Measurements from ENCODE around the gene ACTR3. TPM values are rescaled to one million over a fixed set of nuclear protein-coding genes. Genes with fewer than 3 reads are reported as not detected.

Gene ACTR3
- total RNA-seq, 4 donors from 2014 or later = 103 to 187 (median 122) TPM

- TF ChIP-seq CTCF (IDR thresholded peaks at IDR 0.05) = no peak
- ATAC-seq (ENCODE audit: low FRiP score) (no peak), DNase-seq (ENCODE audit: low spot score) (no peak)
These were observed 16.0 kb downstream of the ACTR3 start for GRCh38 chr2:113905886-113906285.

- no peak for TF ChIP-seq CTCF (IDR thresholded peaks at IDR 0.05)
- ATAC-seq (ENCODE audit: low FRiP score) (no peak), DNase-seq (ENCODE audit: low spot score) (no peak)
These were observed 16.8 kb downstream of the ACTR3 start for GRCh38 chr2:113906647-113907046.

DNA sequence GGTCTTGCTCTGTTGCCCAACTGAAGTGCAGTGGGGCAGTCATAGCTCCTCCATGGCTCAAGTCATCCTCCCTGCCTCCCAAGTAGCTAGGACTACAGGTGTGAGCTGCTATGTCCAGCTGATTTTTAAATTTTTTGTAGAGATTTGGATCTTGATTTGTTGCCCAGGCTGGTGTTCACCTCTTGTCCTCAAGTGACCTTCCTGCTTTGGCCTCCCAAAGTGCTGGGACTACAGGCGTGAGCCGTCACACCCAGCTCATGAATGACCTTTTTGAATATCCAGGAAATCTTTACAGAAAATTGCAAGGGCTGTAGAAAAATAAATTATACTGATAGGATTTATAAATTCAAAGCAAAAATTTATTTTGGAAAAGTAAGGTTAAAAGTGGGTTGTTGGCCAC, 17.4 kb downstream of the ACTR3 start:
- TF ChIP-seq CTCF (IDR thresholded peaks at IDR 0.05) = no peak
- DNase-seq (ENCODE audit: low spot score) (no peak), ATAC-seq (ENCODE audit: low FRiP score) (no peak)

DNA sequence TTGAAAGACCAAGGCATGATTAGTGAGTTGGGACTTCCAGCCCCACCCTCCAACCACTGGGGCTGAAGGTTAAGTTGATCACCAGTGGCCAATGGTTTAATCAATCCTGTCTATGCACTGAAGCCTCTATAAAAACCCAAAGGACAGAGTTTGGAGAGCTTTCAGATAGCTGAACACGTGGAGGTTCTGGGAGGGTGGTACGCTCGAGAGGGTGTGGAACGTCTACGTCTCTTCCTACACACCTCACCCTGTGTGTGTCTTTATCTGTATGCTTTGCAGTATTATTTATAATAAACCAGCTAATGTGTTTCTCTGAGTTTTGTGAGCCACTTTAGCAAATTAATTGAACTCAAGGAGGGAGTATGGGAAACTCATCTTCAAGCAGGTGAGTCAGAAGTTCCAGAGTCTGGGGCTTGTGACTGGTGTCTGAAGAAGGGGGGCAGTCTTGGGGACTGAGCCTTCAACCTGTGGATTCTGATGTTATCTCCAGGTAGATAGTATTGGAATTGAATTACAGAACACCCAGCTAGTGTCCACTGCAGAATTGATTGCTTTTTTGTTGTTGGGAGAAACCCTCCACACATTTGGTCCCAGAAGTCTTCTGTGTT, 20.3 kb downstream of the ACTR3 start:
- no peak for DNase-seq (ENCODE audit: low spot score)

DNA sequence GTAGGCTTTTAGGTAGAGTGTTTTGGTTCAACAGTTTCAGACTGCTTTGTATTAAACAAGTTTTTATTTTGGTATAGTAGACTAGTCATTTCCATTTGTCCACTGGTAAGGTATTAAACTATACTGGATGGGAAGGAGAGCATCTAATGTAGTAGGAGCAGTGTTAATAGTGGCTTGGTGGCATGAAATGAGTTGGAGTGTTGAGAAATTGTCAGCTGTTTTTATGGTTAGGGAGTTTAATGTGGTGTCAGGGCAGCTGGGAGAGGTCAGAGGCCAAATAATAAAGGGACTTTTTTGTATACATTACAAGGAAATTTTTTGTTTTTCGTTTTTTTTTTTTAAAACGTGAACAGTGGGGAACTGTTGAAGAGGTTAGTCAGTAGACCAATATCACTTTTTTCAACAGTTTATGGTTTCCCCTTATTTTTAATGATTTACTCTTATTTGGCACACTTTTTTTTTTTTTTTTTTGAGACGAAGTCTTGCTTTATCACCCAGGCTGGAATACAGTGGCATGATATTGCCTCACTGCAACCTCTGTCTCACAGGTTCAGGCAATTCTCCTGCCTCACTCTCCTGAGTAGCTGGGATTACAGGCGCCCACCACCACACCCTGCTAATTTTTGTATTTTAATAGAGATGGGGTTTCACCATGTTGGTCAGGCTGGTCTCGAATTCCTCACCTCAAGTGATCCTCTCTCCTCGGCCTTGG, 21.2 kb downstream of the ACTR3 start:
- no peak for DNase-seq (ENCODE audit: low spot score)
- no peak for ATAC-seq (ENCODE audit: low FRiP score)
- no peak for TF ChIP-seq CTCF (IDR thresholded peaks at IDR 0.05)

More for the DNA sequence above, 20.3 kb downstream of the ACTR3 start:
- ATAC-seq (ENCODE audit: low FRiP score) = peak; percentile 37
- TF ChIP-seq CTCF (IDR thresholded peaks at IDR 0.05) = no peak

GRCh38 chr2:113915082-113915819, 25.4 kb downstream of the ACTR3 start:
- TF ChIP-seq CTCF (IDR thresholded peaks at IDR 0.05) = no peak
- no peak for ATAC-seq (ENCODE audit: low FRiP score)
- no peak for DNase-seq (ENCODE audit: low spot score)

Data from omental fat pad (tissue), 4 donors.